SK-N-SH treated with all-trans-retinoic acid at 6 μM for 48 hours (cell line): Measurements from ENCODE around the gene PAPSS2.

Experiments
- ARNTL ChIP-seq: fragments of 450-650 bp; formaldehyde crosslinking; IDR thresholded peaks from 2 replicates; pipeline ENCODE4 v1.5.0; 2020; ENCODE audit warnings: low read depth, mild to moderate bottlenecking, moderate library complexity, borderline replicate concordance
- CSDC2 ChIP-seq: fragments of 250-450 bp; sonication (Bioruptor Pico); IDR thresholded peaks from 2 replicates; pipeline ENCODE4 v1.5.0; 2020; ENCODE audit warnings: mild to moderate bottlenecking, moderate library complexity
- CSRNP3 ChIP-seq: fragments of 250-450 bp; sonication (Bioruptor Pico); IDR thresholded peaks from 2 replicates; pipeline ENCODE4 v1.5.1; 2021; ENCODE audit warnings: mild to moderate bottlenecking, moderate library complexity
- ESRRG ChIP-seq: fragments of 250-450 bp; sonication (Bioruptor Pico); IDR thresholded peaks from 2 replicates; pipeline ENCODE4 v1.6.1; 2021; ENCODE audit warnings: mild to moderate bottlenecking
- PATZ1 ChIP-seq: fragments of 250-450 bp; sonication (Bioruptor Pico); IDR thresholded peaks from 2 replicates; pipeline ENCODE4 v1.8.0; 2020; ENCODE audit warnings: mild to moderate bottlenecking, moderate library complexity, borderline replicate concordance
- SNAI2 ChIP-seq: fragments of 250-450 bp; sonication (Bioruptor Pico); IDR thresholded peaks from 2 replicates; pipeline ENCODE4 v1.5.0; 2020; ENCODE audit warnings: mild to moderate bottlenecking, moderate library complexity
- ZFP30 ChIP-seq: fragments of 450-650 bp; formaldehyde crosslinking; IDR thresholded peaks from 2 replicates; pipeline ENCODE4 v1.5.0; 2022; ENCODE audit warnings: mild to moderate bottlenecking, moderate library complexity
- ZNF70 ChIP-seq: fragments of 450-650 bp; formaldehyde crosslinking; IDR thresholded peaks from 2 replicates; pipeline ENCODE4 v1.5.0; 2020; ENCODE audit warnings: mild to moderate bottlenecking, moderate library complexity

GRCh38 chr10:87700031-87700796 lies 40.5 kb downstream of the PAPSS2 start:
- TF ChIP-seq ZFP30 (no peak), PATZ1 (no peak), SNAI2 (CRISPR knock-in tag) (no peak), ARNTL (CRISPR knock-in tag) (no peak), ESRRG (CRISPR knock-in tag) (no peak), CSDC2 (no peak), CSRNP3 (CRISPR knock-in tag) (no peak), ZNF70 (CRISPR knock-in tag) (no peak)
